ENCODE measurements around the gene NXPE4.
"Not testable (repeated sequence)": the region's sequence is repeated elsewhere in the genome, so short reads cannot be mapped to it uniquely, and the experiment has no call there.

NXPE4 gene

DNA sequence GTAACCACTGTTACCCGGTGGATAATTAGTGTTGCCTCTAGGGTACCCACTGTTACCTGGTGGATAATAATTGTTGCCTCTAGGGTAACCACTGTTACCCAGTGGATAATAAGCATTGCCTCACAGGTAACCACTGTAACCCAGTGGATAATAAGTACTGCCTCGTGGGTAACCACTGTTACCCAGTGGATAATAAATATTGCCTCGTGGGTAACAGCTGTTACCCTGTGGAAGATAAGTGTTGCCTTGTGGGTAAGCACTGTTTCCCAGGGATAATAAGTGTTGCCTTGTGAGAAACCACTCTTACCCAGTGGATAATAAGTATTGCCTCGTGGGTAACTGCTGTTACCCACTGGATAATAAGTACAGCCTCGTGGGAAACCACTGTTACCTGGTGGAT, 9.3 kb upstream of the NXPE4 start:
- Mint-ChIP-seq H3K4me3 (no peak overlapping the region), H3K27ac (no peak overlapping the region), H3K36me3 (ENCODE audit: low read depth) (no peaks in the 10 kb centered on the region), H3K4me1 (no peaks in the 10 kb centered on the region), H3K9me3 (peaks cover 6% of the 10 kb centered on the region), H3K27me3 (no peaks in the 10 kb centered on the region)
- no peak for DNase-seq
- no peak for ATAC-seq

DNA sequence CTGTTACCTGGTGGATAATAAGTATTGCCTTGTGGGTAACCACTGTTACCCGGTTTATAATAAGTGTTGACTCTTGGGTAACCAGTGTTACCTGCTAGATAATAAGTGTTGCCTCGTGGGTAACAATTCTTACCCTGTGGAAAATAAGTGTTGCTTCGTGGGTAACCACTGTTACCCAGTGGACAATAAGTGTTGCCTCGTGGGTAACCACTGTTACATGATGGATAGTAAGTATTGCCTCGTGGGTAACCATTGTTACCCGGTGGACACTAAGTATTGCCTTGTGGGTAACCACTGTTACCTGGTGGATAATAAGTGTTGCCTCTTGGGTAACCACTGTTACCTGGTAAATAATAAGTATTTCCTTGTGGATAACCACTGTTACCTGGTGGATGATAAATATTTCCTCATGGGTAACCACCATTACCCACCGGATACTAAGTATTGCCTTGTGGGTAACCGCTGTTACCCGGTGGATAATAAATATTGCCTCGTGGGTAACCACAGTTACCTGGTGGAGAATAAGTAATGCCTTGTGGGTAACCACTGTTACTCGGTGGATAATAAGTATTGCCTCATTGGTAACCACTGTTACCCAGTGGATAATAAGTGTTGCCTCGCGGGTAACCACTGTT, 8.7 kb upstream of the NXPE4 start:
- DNase-seq = no peak
- H3K9me3 Mint-ChIP-seq = peaks cover 6% of the 10 kb centered on the region
- H3K4me3 Mint-ChIP-seq = no peak overlapping the region
- H3K27me3 Mint-ChIP-seq = no peaks in the 10 kb centered on the region
- ATAC-seq = no peak
- no peak overlapping the region for H3K27ac Mint-ChIP-seq
- H3K36me3 Mint-ChIP-seq (ENCODE audit: low read depth) = no peaks in the 10 kb centered on the region
- H3K4me1 Mint-ChIP-seq = no peaks in the 10 kb centered on the region

DNA sequence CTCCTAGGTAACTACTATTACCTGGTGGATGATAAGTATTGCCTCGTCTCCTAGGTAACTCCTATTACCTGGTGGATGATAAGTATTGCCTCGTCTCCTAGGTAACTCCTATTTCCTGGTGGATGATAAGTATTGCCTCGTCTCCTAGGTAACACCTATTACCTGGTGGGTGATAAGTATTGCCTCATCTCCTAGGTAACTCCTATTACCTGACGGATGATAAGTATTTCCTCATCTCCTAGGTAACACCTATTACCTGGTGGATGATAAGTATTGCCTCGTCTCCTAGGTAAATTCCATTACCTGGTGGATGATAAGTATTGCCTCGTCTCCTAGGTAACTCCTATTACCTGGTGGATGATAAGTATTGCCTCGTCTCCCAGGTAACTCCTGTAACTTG, 7.6 kb upstream of the NXPE4 start:
- not testable (repeated sequence) for H3K4me3 Mint-ChIP-seq; ATAC-seq; H3K27ac Mint-ChIP-seq; H3K4me1 Mint-ChIP-seq; H3K27me3 Mint-ChIP-seq; DNase-seq; H3K9me3 Mint-ChIP-seq; H3K36me3 Mint-ChIP-seq (ENCODE audit: low read depth)

DNA sequence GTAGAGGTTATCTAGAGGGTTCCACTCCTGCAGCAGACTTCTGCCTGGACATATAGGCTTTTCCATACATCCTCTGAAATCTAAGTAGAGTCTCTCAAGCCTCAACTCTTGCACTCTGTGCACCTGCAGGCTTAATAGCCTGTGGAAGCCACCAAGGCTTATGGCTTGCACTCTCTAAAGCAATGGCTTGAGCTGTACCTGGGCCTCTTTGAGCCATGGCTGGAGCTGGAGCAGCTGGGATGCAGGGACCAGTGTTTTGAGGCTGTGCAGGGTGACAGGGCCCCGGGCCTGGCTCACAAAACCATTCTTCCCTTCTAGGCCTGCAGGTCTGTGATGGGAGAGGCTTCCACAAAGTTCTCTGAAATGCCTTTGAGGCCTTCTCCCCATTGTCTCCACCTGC, 2.9 kb upstream of the NXPE4 start:
- Mint-ChIP-seq H3K36me3 (ENCODE audit: low read depth) (no peaks in the 10 kb centered on the region), H3K4me1 (no peaks in the 10 kb centered on the region), H3K27ac (no peak overlapping the region), H3K27me3 (no peaks in the 10 kb centered on the region), H3K9me3 (no peaks in the 10 kb centered on the region), H3K4me3 (no peak overlapping the region)
- DNase-seq = no peak
- ATAC-seq = no peak

DNA sequence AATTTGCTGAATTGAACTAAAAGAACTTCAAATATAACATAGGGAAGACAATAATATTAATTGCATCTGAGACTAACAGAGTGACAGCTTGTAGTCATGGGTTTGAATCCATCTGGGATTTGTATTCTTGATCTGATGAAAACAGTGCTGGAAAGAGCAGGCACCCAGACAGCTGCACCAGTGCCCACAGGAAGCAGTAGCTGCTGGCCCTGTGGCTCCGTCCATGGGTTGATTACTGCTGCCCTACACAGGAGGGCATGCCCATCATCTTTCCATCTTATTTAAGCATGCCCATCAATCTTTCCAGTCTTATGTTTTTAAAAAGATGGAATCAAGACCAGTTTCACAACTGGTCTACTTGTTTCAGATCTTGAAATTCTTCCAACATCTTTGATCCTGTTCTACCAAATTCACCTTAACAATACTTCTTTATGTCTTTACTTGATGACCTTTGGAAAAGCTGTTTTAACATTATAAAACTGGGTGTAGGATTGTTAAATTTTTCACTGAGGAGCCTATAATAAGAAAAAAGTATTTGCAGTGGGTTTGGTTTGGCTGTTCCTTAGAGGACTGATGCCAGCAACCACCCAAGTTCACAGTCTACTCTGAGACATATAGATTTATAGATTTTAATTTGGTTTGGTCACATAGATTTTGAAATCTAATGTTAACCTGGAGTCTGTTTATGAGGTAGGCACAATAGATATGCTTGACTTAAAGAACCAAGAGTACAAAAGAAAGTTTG, 761 bp upstream of the NXPE4 start:
- DNase-seq (no peak), ATAC-seq (no peak)
- Mint-ChIP-seq H3K27ac (no peak overlapping the region), H3K36me3 (ENCODE audit: low read depth) (no peaks in the 10 kb centered on the region), H3K27me3 (no peaks in the 10 kb centered on the region), H3K9me3 (no peaks in the 10 kb centered on the region), H3K4me3 (no peak overlapping the region), H3K4me1 (no peaks in the 10 kb centered on the region)

DNA sequence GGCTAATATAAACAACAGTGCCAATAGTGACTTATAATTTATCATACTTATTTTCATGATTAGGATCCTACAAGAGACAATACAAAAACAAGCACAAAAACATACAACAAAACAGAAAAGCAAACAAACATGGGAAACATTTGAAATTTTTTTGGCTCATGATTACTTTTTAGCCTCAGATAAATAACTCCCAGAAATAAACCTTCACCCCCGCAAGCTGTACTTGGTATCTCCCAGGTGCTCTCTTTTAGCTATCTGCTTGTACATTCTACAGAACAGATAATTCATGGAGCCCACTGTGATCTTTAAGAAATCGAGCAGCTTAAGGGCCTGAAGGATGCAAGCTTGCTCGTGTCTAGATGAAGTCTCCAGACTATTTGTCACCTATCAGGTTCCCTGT, 883 bp downstream of the NXPE4 start:
- ATAC-seq = no peak
- no peaks in the 10 kb centered on the region for H3K27me3 Mint-ChIP-seq
- H3K36me3 Mint-ChIP-seq (ENCODE audit: low read depth) = no peaks in the 10 kb centered on the region
- no peaks in the 10 kb centered on the region for H3K9me3 Mint-ChIP-seq
- H3K4me3 Mint-ChIP-seq = no peak overlapping the region
- DNase-seq = no peak
- H3K4me1 Mint-ChIP-seq = no peaks in the 10 kb centered on the region
- H3K27ac Mint-ChIP-seq = no peak overlapping the region

DNA sequence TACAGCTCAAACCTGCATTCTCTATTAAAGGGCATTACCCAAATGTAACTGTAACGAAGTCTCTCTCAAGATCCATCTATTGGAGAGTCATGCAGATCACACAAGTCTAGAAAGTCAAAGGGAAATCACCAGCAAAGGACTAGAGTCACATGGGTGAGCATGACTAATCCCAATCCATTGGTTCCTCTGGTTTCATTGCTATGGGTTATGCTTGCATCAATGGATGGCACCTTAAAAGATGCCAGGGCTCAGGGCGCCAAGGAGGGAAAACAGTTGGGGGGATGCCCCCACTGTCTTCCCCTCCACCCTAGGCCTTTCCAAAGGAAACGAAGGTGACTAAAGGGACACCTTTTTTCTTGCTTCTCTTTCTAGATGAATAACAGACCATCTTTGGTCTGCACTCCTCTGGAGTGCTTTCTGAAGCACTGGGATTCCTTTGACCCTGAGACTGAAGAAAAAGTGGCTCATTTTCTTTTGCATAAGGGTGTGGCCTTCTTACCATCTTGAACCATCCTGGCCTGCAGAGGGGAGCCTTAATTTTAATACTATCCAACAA, 8.1 kb downstream of the NXPE4 start:
- Mint-ChIP-seq H3K9me3 (peaks cover 31% of the 10 kb centered on the region), H3K4me1 (no peaks in the 10 kb centered on the region), H3K27me3 (no peaks in the 10 kb centered on the region), H3K4me3 (no peak overlapping the region), H3K27ac (no peak overlapping the region), H3K36me3 (ENCODE audit: low read depth) (no peaks in the 10 kb centered on the region)
- ATAC-seq (no peak), DNase-seq (no peak)

DNA sequence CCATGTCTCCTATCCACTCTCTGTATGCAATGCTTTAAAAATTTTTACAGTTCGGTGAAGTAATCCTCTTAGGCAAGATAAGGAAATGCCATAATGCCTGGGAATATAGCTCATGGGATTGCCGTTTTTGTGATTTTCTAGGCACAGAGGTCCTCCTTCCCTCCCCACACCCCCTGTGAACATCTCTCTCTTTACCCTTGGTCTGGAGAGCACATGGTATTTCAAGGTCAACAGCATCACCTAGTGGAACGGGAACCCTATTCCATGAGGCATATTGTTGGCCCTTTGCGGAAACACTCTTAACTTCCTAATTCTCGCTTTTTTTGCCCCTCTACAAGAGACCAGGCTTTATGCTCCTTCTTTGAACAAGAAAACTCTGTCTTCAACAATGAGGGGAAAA, 8.8 kb downstream of the NXPE4 start:
- no peak for ATAC-seq
- H3K9me3 Mint-ChIP-seq = peaks cover 31% of the 10 kb centered on the region
- H3K27ac Mint-ChIP-seq = no peak overlapping the region

DNA sequence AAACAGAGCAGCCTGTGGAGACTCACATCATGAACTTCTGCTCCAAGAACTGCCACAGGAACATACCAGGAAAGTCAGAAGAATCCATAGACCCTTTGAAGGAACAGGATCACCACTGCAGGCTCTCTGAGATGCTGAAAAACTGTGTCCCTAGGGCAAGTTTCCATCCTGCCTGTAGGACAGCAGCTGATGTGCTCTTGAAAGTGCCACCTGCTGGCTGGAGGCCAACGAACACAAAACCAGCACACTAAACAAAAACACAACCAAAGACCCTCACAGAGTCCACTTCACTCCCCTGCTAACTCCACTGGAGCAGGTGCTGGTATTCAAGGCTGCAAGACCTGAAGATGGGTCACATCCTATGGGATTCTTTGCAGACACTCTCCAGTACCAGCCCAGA, 23.9 kb downstream of the NXPE4 start:
- H3K27ac Mint-ChIP-seq = no peak overlapping the region
- H3K36me3 Mint-ChIP-seq (ENCODE audit: low read depth) = no peaks in the 10 kb centered on the region
- DNase-seq = no peak
- H3K4me1 Mint-ChIP-seq = no peaks in the 10 kb centered on the region
- peaks cover 21% of the 10 kb centered on the region for H3K9me3 Mint-ChIP-seq
- ATAC-seq = no peak
- H3K27me3 Mint-ChIP-seq = peaks cover 4% of the 10 kb centered on the region
- no peak overlapping the region for H3K4me3 Mint-ChIP-seq

More for the DNA sequence above, 8.8 kb downstream of the NXPE4 start:
- Mint-ChIP-seq H3K4me3 (no peak overlapping the region), H3K36me3 (ENCODE audit: low read depth) (no peaks in the 10 kb centered on the region), H3K27me3 (no peaks in the 10 kb centered on the region), H3K4me1 (no peaks in the 10 kb centered on the region)
- no peak for DNase-seq

DNA sequence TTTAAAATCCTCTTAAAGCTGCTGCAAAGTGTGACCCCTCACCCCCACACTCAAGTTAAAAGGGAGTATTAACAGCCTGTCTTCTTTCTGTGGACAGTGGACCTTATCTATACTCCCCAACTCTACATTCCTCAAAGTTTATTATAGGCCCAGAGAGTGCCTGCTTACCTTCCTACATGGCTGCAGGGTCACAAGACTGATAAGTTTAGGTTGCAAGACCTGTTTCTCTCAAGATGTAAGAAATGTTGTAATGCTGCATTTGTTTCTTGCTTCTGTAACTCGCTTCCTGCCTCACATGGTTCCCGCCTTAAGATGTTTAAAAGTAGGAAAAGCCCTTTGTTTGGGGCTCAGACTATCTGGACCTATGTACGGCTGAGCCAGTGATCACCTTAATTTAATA, 25.8 kb downstream of the NXPE4 start:
- no peak overlapping the region for H3K27ac Mint-ChIP-seq
- no peaks in the 10 kb centered on the region for H3K36me3 Mint-ChIP-seq (ENCODE audit: low read depth)
- peaks cover 10% of the 10 kb centered on the region for H3K9me3 Mint-ChIP-seq
- no peak for DNase-seq
- no peaks in the 10 kb centered on the region for H3K4me1 Mint-ChIP-seq
- no peak overlapping the region for H3K4me3 Mint-ChIP-seq
- ATAC-seq = no peak
- peaks cover 4% of the 10 kb centered on the region for H3K27me3 Mint-ChIP-seq

DNA sequence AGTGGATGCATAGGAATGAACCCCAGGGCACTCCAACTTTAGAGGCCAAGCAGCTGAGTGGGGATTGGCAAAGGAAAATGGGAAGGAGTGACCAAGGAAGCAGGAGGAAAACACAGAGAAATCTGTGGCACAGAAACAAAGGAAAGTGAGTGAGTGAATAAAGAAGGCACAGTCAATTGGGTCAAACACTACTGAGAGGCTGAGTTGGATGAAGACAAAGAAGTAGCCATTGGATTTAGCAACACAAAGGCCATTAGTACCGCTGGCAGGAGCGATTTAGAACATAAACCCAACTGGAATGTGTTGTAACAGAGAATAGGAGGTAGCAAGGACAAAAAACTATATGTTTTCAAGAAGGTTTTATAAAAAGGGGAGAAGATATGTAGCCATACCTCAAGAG, 29.3 kb downstream of the NXPE4 start:
- H3K9me3 Mint-ChIP-seq = no peaks in the 10 kb centered on the region
- H3K27me3 Mint-ChIP-seq = peaks cover under 1% of the 10 kb centered on the region
- H3K4me3 Mint-ChIP-seq = no peak overlapping the region
- ATAC-seq = no peak
- H3K27ac Mint-ChIP-seq = no peak overlapping the region
- H3K4me1 Mint-ChIP-seq = peaks cover 5% of the 10 kb centered on the region
- no peak for DNase-seq
- H3K36me3 Mint-ChIP-seq (ENCODE audit: low read depth) = no peaks in the 10 kb centered on the region

DNA sequence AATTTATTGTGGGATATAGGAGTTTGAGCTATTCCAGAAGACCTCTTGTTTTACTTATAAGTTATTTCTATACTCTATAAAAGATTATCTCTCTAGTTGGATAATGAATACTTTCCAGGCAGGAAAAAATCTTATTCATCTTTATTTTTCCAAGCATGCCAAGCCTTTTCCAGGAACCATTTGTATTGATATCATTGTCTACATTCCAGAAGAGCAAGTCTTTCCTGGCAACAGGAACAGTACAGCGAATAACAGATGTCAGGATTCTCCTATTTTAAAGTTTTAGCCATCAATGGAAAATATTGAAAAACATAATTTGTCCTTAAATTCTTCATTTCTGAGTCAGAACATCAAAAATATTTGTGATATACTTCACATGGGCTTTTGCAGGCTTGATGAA, 30.8 kb downstream of the NXPE4 start:
- peaks cover 5% of the 10 kb centered on the region for H3K4me1 Mint-ChIP-seq
- ATAC-seq = no peak
- no peak overlapping the region for H3K27ac Mint-ChIP-seq
- H3K27me3 Mint-ChIP-seq = no peaks in the 10 kb centered on the region
- H3K36me3 Mint-ChIP-seq (ENCODE audit: low read depth) = no peaks in the 10 kb centered on the region
- H3K4me3 Mint-ChIP-seq = no peak overlapping the region
- no peak for DNase-seq
- no peaks in the 10 kb centered on the region for H3K9me3 Mint-ChIP-seq

DNA sequence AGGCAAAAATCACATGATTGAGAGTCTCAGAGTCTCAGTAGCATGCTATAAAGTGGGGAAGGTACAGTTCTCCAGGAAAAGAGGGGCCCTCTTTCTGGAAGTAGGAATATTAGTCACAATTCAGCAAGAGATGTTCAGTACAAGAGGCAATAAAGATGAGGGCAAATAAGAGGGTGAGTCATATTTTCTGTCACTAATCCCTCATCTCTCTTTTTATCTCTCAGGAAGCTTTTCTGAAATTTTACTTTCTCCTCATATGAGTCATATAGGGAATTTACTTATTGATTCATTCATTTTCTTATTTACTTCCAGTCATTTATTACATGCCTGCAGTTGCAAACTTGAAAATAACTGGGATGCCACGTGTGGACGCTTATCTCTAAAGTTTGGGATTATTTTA, 32.5 kb downstream of the NXPE4 start:
- DNase-seq = no peak
- peaks cover 5% of the 10 kb centered on the region for H3K4me1 Mint-ChIP-seq
- ATAC-seq = no peak
- H3K4me3 Mint-ChIP-seq = no peak overlapping the region
- no peaks in the 10 kb centered on the region for H3K9me3 Mint-ChIP-seq
- H3K27ac Mint-ChIP-seq = no peak overlapping the region
- H3K27me3 Mint-ChIP-seq = no peaks in the 10 kb centered on the region
- no peaks in the 10 kb centered on the region for H3K36me3 Mint-ChIP-seq (ENCODE audit: low read depth)

DNA sequence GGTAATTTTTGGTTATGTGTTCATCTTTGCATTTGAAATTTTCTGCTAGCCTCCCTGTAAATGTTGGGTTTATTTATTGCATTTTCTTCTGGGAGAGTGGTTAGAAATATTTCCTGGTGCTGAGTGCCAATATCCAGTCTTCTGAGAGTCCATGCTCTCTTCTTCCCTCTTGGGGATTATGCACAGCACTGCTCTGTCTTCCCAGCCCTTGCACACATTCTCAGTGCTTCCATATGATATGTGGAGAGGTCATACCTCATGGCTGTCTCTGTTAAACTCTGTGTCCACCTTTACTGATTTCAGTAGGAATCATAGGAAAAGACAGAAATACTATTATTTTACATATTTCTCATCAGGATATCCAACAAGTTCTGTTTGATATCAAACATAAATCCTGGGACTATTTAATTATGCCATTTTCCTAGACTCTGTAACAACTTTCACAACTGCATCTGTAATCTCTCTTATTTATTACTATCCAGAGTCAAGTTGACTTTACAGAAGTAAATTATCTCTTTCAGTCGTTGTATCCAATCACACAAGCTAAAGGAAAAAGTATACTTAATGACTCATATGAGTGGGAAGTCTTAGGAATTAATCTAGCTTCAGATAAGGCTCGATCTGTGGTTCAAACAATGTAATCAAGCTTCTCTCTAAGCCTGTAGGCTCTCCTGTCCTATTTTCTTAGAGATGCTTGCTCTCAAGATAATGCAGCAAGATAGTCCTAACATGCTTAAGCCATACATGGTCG, 33.2 kb downstream of the NXPE4 start:
- Mint-ChIP-seq H3K9me3 (no peaks in the 10 kb centered on the region), H3K36me3 (ENCODE audit: low read depth) (no peaks in the 10 kb centered on the region), H3K27me3 (no peaks in the 10 kb centered on the region), H3K4me1 (peaks cover 5% of the 10 kb centered on the region), H3K4me3 (no peak overlapping the region), H3K27ac (no peak overlapping the region)
- ATAC-seq (no peak), DNase-seq (no peak)

Measured in activated naive CD8-positive, alpha-beta T cell treated with anti-CD3 and anti-CD28 coated beads, Interleukin-2, amount 50 U/mL, for 24 hours (primary cell).